GM21737 (cell line): ENCODE results near the gene TDRKH.

Experiments used
- ATAC-seq: cut with Tn5 transposase; IDR thresholded peaks from one replicate; pipeline ENCODE4 v1.9.1; 2021; ENCODE audit warnings: mild to moderate bottlenecking, moderate library complexity; ENCODE audit not compliant: unreplicated experiment

The TDRKH gene

GRCh38 chr1:151790071-151790939, at the start of gene TDRKH:
TDRKH (minus strand) TSS chr1:151790500; CDS start chr1:151783022, 7,478 bp downstream.
- ATAC-seq: peak; percentile 97

- no peak for ATAC-seq
Measured at GRCh38 chr1:151839457-151840403, 49.4 kb upstream of the TDRKH start, which contains the start of gene C2CD4D. C2CD4D (minus strand) TSS chr1:151839820; CDS start chr1:151838989, 831 bp downstream.

- ATAC-seq: no peak
Measured at GRCh38 chr1:151839082-151839412, 48.7 kb upstream of the TDRKH start.

GRCh38 chr1:151838222-151839081, 48.2 kb upstream of the TDRKH start:
- no peak for ATAC-seq

GRCh38 chr1:151837884-151838221, 47.6 kb upstream of the TDRKH start:
- ATAC-seq: no peak

GRCh38 chr1:151837197-151837596, 46.9 kb upstream of the TDRKH start:
- ATAC-seq: no peak

- no peak for ATAC-seq
Measured at GRCh38 chr1:151835596-151835995, 45.3 kb upstream of the TDRKH start.

- ATAC-seq: no peak
Measured at GRCh38 chr1:151834239-151834638, 43.9 kb upstream of the TDRKH start.

GRCh38 chr1:151833172-151833900, 43.0 kb upstream of the TDRKH start:
- no peak for ATAC-seq

GRCh38 chr1:151832318-151832980, 42.1 kb upstream of the TDRKH start:
- ATAC-seq: no peak

- no peak for ATAC-seq
Measured at GRCh38 chr1:151831605-151832004, 41.3 kb upstream of the TDRKH start, which contains the start of gene RORC. RORC (minus strand) TSS chr1:151831802; CDS start chr1:151831764, 38 bp downstream.

- no peak for ATAC-seq
Measured at GRCh38 chr1:151831256-151831591, 40.9 kb upstream of the TDRKH start.

GRCh38 chr1:151830055-151830454, 39.8 kb upstream of the TDRKH start:
- no peak for ATAC-seq

- no peak for ATAC-seq
Measured at GRCh38 chr1:151829352-151830046, 39.2 kb upstream of the TDRKH start.

GRCh38 chr1:151828921-151829320, 38.6 kb upstream of the TDRKH start:
- ATAC-seq: no peak

- no peak for ATAC-seq
Measured at GRCh38 chr1:151827853-151828252, 37.6 kb upstream of the TDRKH start.

GRCh38 chr1:151825751-151826660, 35.7 kb upstream of the TDRKH start:
- no peak for ATAC-seq

- ATAC-seq: no peak
Measured at GRCh38 chr1:151825204-151825603, 34.9 kb upstream of the TDRKH start.
